ENCODE data around the gene UGT8. TPM values are rescaled to one million over a fixed set of nuclear protein-coding genes. Genes with fewer than 3 reads are reported as not detected.
"Not testable (repeated sequence)": the region's sequence is repeated elsewhere in the genome, so short reads cannot be mapped to it uniquely, and the experiment has no call there.

The UGT8 gene
- total and polyA plus RNA-seq, 9 donors, result 0.04 to 4.5 (median 0.60) TPM; not detected in 2

DNA sequence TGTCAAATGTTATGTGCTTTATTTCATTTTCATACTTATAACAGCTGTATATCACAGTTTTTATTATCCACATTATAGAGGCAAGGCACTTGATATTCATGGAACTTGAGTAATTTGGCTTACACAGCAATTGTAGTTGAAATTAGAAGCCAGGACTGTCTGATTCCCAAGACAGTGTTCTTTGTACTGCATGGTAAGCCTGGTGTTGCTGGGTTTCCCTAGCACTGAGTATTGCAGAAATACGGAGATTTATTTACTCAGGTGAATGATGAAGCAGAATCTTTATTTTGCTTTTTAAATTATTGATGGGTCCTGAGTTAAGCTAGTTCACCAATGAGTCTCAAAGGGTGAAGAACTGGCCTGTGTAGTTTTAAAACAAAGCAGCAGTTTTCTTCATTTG, 70.0 kb downstream of the UGT8 start:
- Histone ChIP-seq H3K27ac (no peak overlapping the region), H3K36me3 (no peaks in the 10 kb centered on the region), H3K4me1 (ENCODE audit: insufficient read depth) (no peaks in the 10 kb centered on the region), H3K9me3 (no peaks in the 10 kb centered on the region), H3K4me3 (no peak overlapping the region), H3K27me3 (no peaks in the 10 kb centered on the region)
- 88 to 95% (median 89%) methylated on average over 1 of the region's 1 CpG for WGBS, 3 donors
- TF ChIP-seq EP300 (IDR thresholded peaks at IDR 0.05) (no peak), CTCF (IDR thresholded peaks at IDR 0.05) (no peak), POLR2A (IDR thresholded peaks at IDR 0.05) (no peak)
- intact Hi-C loops (cut with DNase I), result no loop called here
- no peak for DNase-seq

GRCh38 chr4:114670733-114671132, 72.1 kb downstream of the UGT8 start:
- DNase-seq; intact Hi-C loops (cut with DNase I): not testable (repeated sequence)

DNA sequence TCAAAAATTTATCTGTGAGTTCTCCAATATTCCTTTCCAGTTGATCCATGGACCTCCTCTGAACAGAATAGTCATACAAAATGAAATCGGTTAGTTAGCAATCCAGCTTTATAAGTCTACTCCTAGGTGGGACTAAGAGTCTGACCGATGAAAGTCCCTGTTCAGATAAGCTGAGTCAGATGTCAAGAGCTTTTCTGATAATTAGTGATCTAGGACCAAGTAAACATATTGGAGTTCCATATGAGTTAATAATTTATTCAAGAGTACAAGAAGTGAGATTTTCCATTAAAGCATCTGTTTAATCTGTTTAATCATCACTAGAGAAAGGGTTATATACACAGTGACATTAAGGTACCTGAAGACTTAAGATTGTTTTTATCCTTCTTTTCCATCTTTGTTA, 74.7 kb downstream of the UGT8 start:
- no peaks in the 10 kb centered on the region for H3K27me3 ChIP-seq
- no peaks in the 10 kb centered on the region for H3K9me3 ChIP-seq
- intact Hi-C loops (cut with DNase I), result no loop called here
- no peaks in the 10 kb centered on the region for H3K36me3 ChIP-seq
- H3K4me3 ChIP-seq, result no peak overlapping the region
- H3K4me1 ChIP-seq (ENCODE audit: insufficient read depth), result no peaks in the 10 kb centered on the region
- no peak for TF ChIP-seq EP300 (IDR thresholded peaks at IDR 0.05)
- no peak for TF ChIP-seq CTCF (IDR thresholded peaks at IDR 0.05)
- no peak for TF ChIP-seq POLR2A (IDR thresholded peaks at IDR 0.05)
- no peak overlapping the region for H3K27ac ChIP-seq
- WGBS, 3 donors, result 89 to 92% (median 89%) methylated on average over 2 of the region's 2 CpGs
- no peak for DNase-seq

More at GRCh38 chr4:114670733-114671132, 72.1 kb downstream of the UGT8 start:
- not testable (repeated sequence) for H3K4me3 ChIP-seq; H3K36me3 ChIP-seq; H3K4me1 ChIP-seq (ENCODE audit: insufficient read depth); H3K27me3 ChIP-seq; H3K27ac ChIP-seq; H3K9me3 ChIP-seq
- 89 to 90% (median 90%) methylated on average over 4 of the region's 4 CpGs for WGBS, 3 donors

DNA sequence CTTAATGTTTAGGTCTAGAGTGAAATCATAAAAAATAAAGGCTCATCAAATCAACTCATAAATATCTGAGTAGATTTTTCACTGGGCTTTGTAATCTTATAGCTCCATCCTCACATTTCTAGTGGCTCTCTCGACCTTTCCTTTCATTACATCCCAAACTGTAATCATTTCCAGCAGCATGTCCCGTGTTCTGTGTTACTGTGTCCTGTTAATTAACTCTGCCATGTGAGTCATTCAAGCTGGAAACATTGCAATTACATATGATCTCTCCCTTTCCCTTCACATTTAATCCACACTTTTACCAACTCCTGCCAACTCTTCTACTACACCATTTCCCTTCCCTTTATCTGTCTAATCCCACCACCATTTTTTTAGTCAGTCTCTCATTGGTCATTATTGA, 75.5 kb downstream of the UGT8 start:
- Histone ChIP-seq H3K36me3 (no peaks in the 10 kb centered on the region), H3K4me1 (ENCODE audit: insufficient read depth) (no peaks in the 10 kb centered on the region), H3K4me3 (no peak overlapping the region), H3K27me3 (no peaks in the 10 kb centered on the region), H3K27ac (no peak overlapping the region), H3K9me3 (no peaks in the 10 kb centered on the region)
- intact Hi-C loops (cut with DNase I), result no loop called here
- 52 to 63% (median 54%) methylated on average over 2 of the region's 2 CpGs for WGBS, 3 donors
- no peak for TF ChIP-seq EP300 (IDR thresholded peaks at IDR 0.05)
- TF ChIP-seq CTCF (IDR thresholded peaks at IDR 0.05), result no peak
- TF ChIP-seq POLR2A (IDR thresholded peaks at IDR 0.05), result no peak
- DNase-seq, result no peak

- no peaks in the 10 kb centered on the region for H3K4me1 ChIP-seq (ENCODE audit: insufficient read depth)
- H3K4me3 ChIP-seq, result no peak overlapping the region
- DNase-seq, result no peak
- H3K9me3 ChIP-seq, result no peaks in the 10 kb centered on the region
- 77 to 95% (median 87%) methylated on average over 1 of the region's 1 CpG for WGBS, 3 donors
- TF ChIP-seq EP300 (IDR thresholded peaks at IDR 0.05) (no peak), CTCF (IDR thresholded peaks at IDR 0.05) (no peak), POLR2A (IDR thresholded peaks at IDR 0.05) (no peak)
- H3K27ac ChIP-seq, result no peak overlapping the region
- no peaks in the 10 kb centered on the region for H3K27me3 ChIP-seq
- intact Hi-C loops (cut with DNase I), result no loop called here
- H3K36me3 ChIP-seq, result no peaks in the 10 kb centered on the region
Observed at GRCh38 chr4:114677346-114677979, 78.9 kb downstream of the UGT8 start.

Data from ovary (tissue), 9 donors.